H1 (cell line): ENCODE data around the gene KCNQ1. TPM values are rescaled to one million over a fixed set of nuclear protein-coding genes. Genes with fewer than 3 reads are reported as not detected.
A peak's percentile ranks its signal among the peaks of the same experiment; 100 is the strongest.

ENCODE experiments used
- CTCF ChIA-PET: fragments of 300-600 bp; sonication (Branson Sonifier 250); formaldehyde crosslinking; loops from one replicate; lab custom pipeline; 2021; ENCODE audit not compliant: partially characterized antibody; lab: Charles Lee
- POLR2A ChIA-PET: fragments of 300-600 bp; sonication (Branson Sonifier 250); formaldehyde crosslinking; loops from one replicate; lab custom pipeline; 2021; ENCODE audit warnings: inconsistent platforms; ENCODE audit not compliant: partially characterized antibody; lab: Charles Lee
- DNase-seq, 2 experiments: peaks; one replicate each; pipeline versions ENCODE4 v3.0.0 to v3.0.0-alpha.2; 2010 to 2022; ENCODE audit warnings: low spot score in 2 of 2, low read depth in 1 of 2, mixed read lengths in 1 of 2
- FAIRE-seq: peaks from 2 replicates; lab custom pipeline; 2011; peaks lifted over from hg19 to GRCh38; lab: Jason Lieb, UNC
- H2AFZ ChIP-seq: 2 replicates; pipeline ENCODE4 v1.8.1; 2012; ENCODE audit warnings: low read length, inconsistent platforms
- H2AK5ac ChIP-seq: 2 replicates; pipeline ENCODE4 v1.6.1; 2013; ENCODE audit warnings: low read depth, low read length
- H2BK120ac ChIP-seq: replicated peaks from 2 replicates; pipeline ENCODE3; 2013; ENCODE audit warnings: low read depth, low read length, inconsistent platforms
- H2BK12ac ChIP-seq: 2 replicates; pipeline ENCODE4 v1.6.1; 2013; ENCODE audit warnings: low read depth, low read length
- H2BK15ac ChIP-seq: 2 replicates; pipeline ENCODE4 v1.6.1; 2013; ENCODE audit warnings: low read length
- H2BK20ac ChIP-seq: 2 replicates; pipeline ENCODE4 v1.6.1; 2013; ENCODE audit warnings: low read length
- H2BK5ac ChIP-seq: 2 replicates; pipeline ENCODE4 v1.6.1; 2013; ENCODE audit warnings: low read depth, low read length
- H3K14ac ChIP-seq: 2 replicates; pipeline ENCODE4 v1.6.1; 2013; ENCODE audit warnings: inconsistent platforms; ENCODE audit not compliant: insufficient read length
- H3K18ac ChIP-seq: 2 replicates; pipeline ENCODE4 v1.6.1; 2013; ENCODE audit warnings: low read length; ENCODE audit errors: extremely low read depth
- H3K23ac ChIP-seq: 2 replicates; pipeline ENCODE4 v1.6.1; 2013; ENCODE audit warnings: inconsistent platforms; ENCODE audit not compliant: insufficient read length
- H3K23me2 ChIP-seq: 2 replicates; pipeline ENCODE4 v1.6.1; 2013; ENCODE audit warnings: low read depth, low read length
- H3K27ac ChIP-seq: 2 replicates; pipeline ENCODE4 v1.6.1; 2011; ENCODE audit warnings: low read depth, low read length, inconsistent platforms
- H3K27me3 ChIP-seq, 4 experiments: replicated peaks in 1 of 4; 1 replicate in 1 of 4; 2 replicates in 3 of 4; pipeline versions ENCODE4 v1.6.1 to v1.8.1; 2011 to 2013; ENCODE audit warnings: low read length in 3 of 4, mild to moderate bottlenecking in 3 of 4, inconsistent platforms in 2 of 4, mixed read lengths in 2 of 4, moderate library complexity in 1 of 4; ENCODE audit not compliant: control insufficient read depth in 3 of 4, insufficient read depth in 3 of 4; ENCODE audit errors: extremely low read depth in 1 of 4
- H3K36me3 ChIP-seq, 4 experiments: 2 replicates each; pipeline versions ENCODE4 v1.6.1 to v1.8.1; 2011 to 2013; ENCODE audit warnings: mild to moderate bottlenecking in 4 of 4, low read length in 3 of 4, moderate library complexity in 2 of 4, control low read depth in 1 of 4, inconsistent platforms in 1 of 4; ENCODE audit not compliant: insufficient read depth in 4 of 4, control insufficient read depth in 2 of 4
- H3K4ac ChIP-seq: replicated peaks from 2 replicates; pipeline ENCODE3; 2013; ENCODE audit warnings: low read length, low read depth, mixed read lengths, inconsistent platforms; ENCODE audit not compliant: insufficient read length
- H3K4me1 ChIP-seq, 4 experiments: replicated peaks in 1 of 4; 1 replicate in 1 of 4; 2 replicates in 3 of 4; pipeline versions ENCODE4 v1.6.1 to v1.8.1; 2011 to 2013; ENCODE audit warnings: low read length in 3 of 4, inconsistent platforms in 2 of 4, mixed read lengths in 1 of 4; ENCODE audit not compliant: insufficient read depth in 4 of 4, control insufficient read depth in 3 of 4
- H3K4me2 ChIP-seq, 2 experiments: 2 replicates each; pipeline versions ENCODE4 v1.6.1 to v1.8.1; 2011 to 2013; ENCODE audit warnings: low read depth in 2 of 2, low read length in 2 of 2, control low read depth in 1 of 2, inconsistent platforms in 1 of 2, mild to moderate bottlenecking in 1 of 2; ENCODE audit not compliant: insufficient read depth in 1 of 2
- H3K4me3 ChIP-seq, 4 experiments: fragments of 200-600, 300-600 bp in 1 of 4; sonication (generic), shearing (Covaris generic), sonication (Bioruptor Twin) in 1 of 4; 2 replicates each; pipeline versions ENCODE4 v1.5.1 to v1.8.1; 2011 to 2016; ENCODE audit warnings: low read length in 4 of 4, low read depth in 3 of 4, control low read depth in 2 of 4, inconsistent platforms in 2 of 4, mild to moderate bottlenecking in 2 of 4, mixed read lengths in 1 of 4, moderate library complexity in 1 of 4; ENCODE audit not compliant: insufficient read depth in 2 of 4; ENCODE audit errors: extremely low read depth in 1 of 4
- H3K56ac ChIP-seq: replicated peaks from 2 replicates; pipeline ENCODE3; 2013; ENCODE audit warnings: low read depth, mild to moderate bottlenecking, mixed read lengths, low read length, inconsistent platforms; ENCODE audit not compliant: insufficient read length
- H3K79me1 ChIP-seq: 2 replicates; pipeline ENCODE4 v1.6.1; 2013; ENCODE audit warnings: low read depth, low read length, control low read depth
- H3K79me2 ChIP-seq, 2 experiments: 2 replicates each; pipeline versions ENCODE4 v1.6.1 to v1.8.1; 2012 to 2013; ENCODE audit warnings: low read length in 2 of 2, mild to moderate bottlenecking in 2 of 2, inconsistent platforms in 1 of 2; ENCODE audit not compliant: insufficient read depth in 2 of 2, control insufficient read depth in 1 of 2
- H3K9ac ChIP-seq, 4 experiments: replicated peaks in 1 of 4; 1 replicate in 1 of 4; 2 replicates in 3 of 4; pipeline versions ENCODE4 v1.6.1 to v1.8.1; 2011 to 2013; ENCODE audit warnings: low read depth in 3 of 4, low read length in 3 of 4, control low read depth in 2 of 4, mild to moderate bottlenecking in 2 of 4, moderate library complexity in 2 of 4, inconsistent platforms in 1 of 4; ENCODE audit errors: extremely low read depth in 1 of 4
- H3K9me3 ChIP-seq, 2 experiments: 2 replicates each; pipeline versions ENCODE4 v1.6.1 to v1.8.1; 2012 to 2013; ENCODE audit warnings: mild to moderate bottlenecking in 2 of 2, moderate library complexity in 2 of 2, control low read depth in 1 of 2, inconsistent platforms in 1 of 2, low read depth in 1 of 2, low read length in 1 of 2, mixed read lengths in 1 of 2; ENCODE audit not compliant: insufficient read depth in 2 of 2
- H4K20me1 ChIP-seq, 2 experiments: replicated peaks in 1 of 2; 2 replicates each; pipeline versions ENCODE3 to v1.8.1; 2011 to 2013; ENCODE audit warnings: inconsistent platforms in 2 of 2, low read length in 2 of 2, mild to moderate bottlenecking in 1 of 2; ENCODE audit not compliant: insufficient read depth in 2 of 2, control insufficient read depth in 1 of 2
- H4K5ac ChIP-seq: 2 replicates; pipeline ENCODE4 v1.6.1; 2013; ENCODE audit warnings: low read length, low read depth, mixed read lengths, inconsistent platforms; ENCODE audit not compliant: insufficient read length
- H4K8ac ChIP-seq: 2 replicates; pipeline ENCODE4 v1.8.0; 2013; ENCODE audit warnings: mild to moderate bottlenecking, moderate library complexity, low read length, inconsistent platforms; ENCODE audit not compliant: insufficient read depth; ENCODE audit errors: extremely low read depth
- H4K91ac ChIP-seq: replicated peaks from 2 replicates; pipeline ENCODE3; 2013; ENCODE audit warnings: low read length, mixed read lengths, inconsistent platforms; ENCODE audit not compliant: insufficient read length
- JUND ChIP-seq: IDR thresholded peaks from 2 replicates; pipeline ENCODE4 v1.6.1; 2011; ENCODE audit warnings: mild to moderate bottlenecking, improper control_type of control experiment, low read length
- MAX ChIP-seq: IDR thresholded peaks from 2 replicates; pipeline ENCODE4 v1.6.1; 2012; ENCODE audit warnings: inconsistent platforms
- RXRA ChIP-seq: IDR thresholded peaks from 2 replicates; pipeline ENCODE4 v1.6.1; 2011; ENCODE audit warnings: low read depth, mild to moderate bottlenecking, low read length, moderate library complexity; ENCODE audit not compliant: insufficient read depth
- SIRT6 ChIP-seq: IDR thresholded peaks from one replicate; pipeline ENCODE4 v1.7.1; 2012; ENCODE audit warnings: low read length, inconsistent platforms
- YY1 ChIP-seq: IDR thresholded peaks from 2 replicates; pipeline ENCODE4 v1.6.1; 2011; ENCODE audit warnings: low read depth, mild to moderate bottlenecking, low read length
- WGBS, 2 experiments: shearing (Covaris generic) in 1 of 2; methylation state at CpG; one replicate each; pipeline versions ENCODE4 v1.1.6 to v1.1.7; 2013 to 2015; ENCODE audit warnings: low lambda C conversion rate in 2 of 2, mixed read lengths in 2 of 2, inconsistent platforms in 1 of 2, low coverage in 1 of 2, missing lambda C conversion rate in 1 of 2; ENCODE audit not compliant: insufficient replicate concordance in 2 of 2, insufficient coverage in 1 of 2, insufficient read length in 1 of 2; ENCODE audit errors: extremely low coverage in 1 of 2, missing lambda C conversion rate in 1 of 2; 5-methylcytosine and 5-hydroxymethylcytosine counted together
- polyA plus RNA-seq, 7 experiments: library from polyadenylated mRNA; depleted of rRNA in 3 of 7; stranded (reverse) in 5 of 7; unstranded in 2 of 7; fragments of >200 nt in 5 of 7; fragments of 200-250 nt in 2 of 7; gene quantifications; 1 replicate in 5 of 7; 2 replicates in 1 of 7; 4 replicates in 1 of 7; pipeline versions ENCODE4 v1.2.1 to v1.2.3, GENCODE V29; 2011 to 2013; ENCODE audit warnings: missing spikeins in 2 of 7, mixed read lengths in 2 of 7
- total RNA-seq: library from RNA; stranded (reverse); fragmentation: NEBNext Ultra II Directional; extraction: Animal tissue kit (Norgen Biotek cat#: 25700); gene quantifications from 2 replicates; pipeline ENCODE4 v1.2.1, GENCODE V29; 2021

Gene KCNQ1
- total and polyA plus RNA-seq, 2 of the 8 experiments (the other 6 are each of a cell fraction or from before 2014, with no cell fraction given) = 1.9 to 2.0 TPM

- Histone ChIP-seq H2BK15ac (no peak overlapping the region), H4K5ac (peak overlapping the region; percentile 62), H3K23me2 (peaks cover 12% of the 10 kb centered on the region), H3K4me2 (peak overlapping the region; percentile 47 to 86), H3K9me3 (no peaks in the 10 kb centered on the region), H3K18ac (peak overlapping the region; percentile 78), H2BK12ac (no peak overlapping the region), H3K27me3 (no peaks in the 10 kb centered on the region), H3K4me3 (peak overlapping the region; percentile 40 to 86 (median 68)), H4K91ac (peak overlapping the region; percentile 39), H3K14ac (no peak overlapping the region), H3K23ac (no peak overlapping the region), H2AFZ (no peak overlapping the region), H3K79me2 (peaks cover 0 to 14% of the 10 kb centered on the region in 2 experiments; a peak in 3 of 4 replicates), H3K36me3 (peaks cover 4 to 32% (median 10%) of the 10 kb centered on the region in 4 experiments; a peak in 5 of 8 replicates), H4K20me1 (peaks cover 6 to 10% of the 10 kb centered on the region in 2 experiments), H3K9ac (peak overlapping the region in 3 of 4 experiments; percentile 22 to 68 (median 62); a peak in 6 of 7 replicates), H3K56ac (peak overlapping the region; percentile 39), H2AK5ac (no peak overlapping the region), H3K79me1 (no peaks in the 10 kb centered on the region; the same call in 1 of the 2 replicates), H3K27ac (peak overlapping the region; percentile 69; the same call in 1 of the 2 replicates), H4K8ac (peak overlapping the region; percentile 83), H3K4me1 (peaks cover 0 to 17% (median 6%) of the 10 kb centered on the region in 4 experiments; a peak in 5 of 7 replicates), H2BK120ac (no peak overlapping the region), H2BK20ac (no peak overlapping the region), H2BK5ac (peak overlapping the region; percentile 71; the same call in 1 of the 2 replicates), H3K4ac (no peak overlapping the region)
- 47% methylated on average over 23 of the region's 23 CpGs; no CpG with 5 or more reads in 1 of the 2 experiments for WGBS, 2 experiments
- ChIA-PET CTCF (interaction anchor here (0.7 to 14.1 kb wide), 8 partner anchors 9 to 132 kb away, joined by 3 to 196 read pairs (median 12); no protein-coding TSS in a partner anchor), POLR2A (interaction anchor here (0.8 to 5.0 kb wide), 8 partner anchors 10 to 94 kb away, joined by 3 to 42 read pairs (median 8); partner anchors contain the start of gene CD81)
- TF ChIP-seq SIRT6 = no peak
- TF ChIP-seq MAX = peak; percentile 32; the same call in 1 of the 2 replicates
- no peak for TF ChIP-seq RXRA
- no peak for TF ChIP-seq JUND
- peak; percentile 52; the same call in 1 of the 2 replicates for TF ChIP-seq YY1
- DNase-seq (peak in 1 of 2 experiments; percentile 62), FAIRE-seq (no peak)
These were observed 45.2 kb upstream of the KCNQ1 start for GRCh38 chr11:2399488-2400068.
